GM23338 (cell line): ENCODE data around the gene ANKRD31. TPM values are rescaled to one million over a fixed set of nuclear protein-coding genes. Genes with fewer than 3 reads are reported as not detected.

ENCODE experiments used
- ATAC-seq: fragments of 200-7000 bp; cut with Tn5 transposase; 3 replicates; pipeline ENCODE4 v1.9.1; 2020
- DNase-seq: peaks from one replicate; pipeline ENCODE4 v3.0.0-alpha.2; 2015; ENCODE audit warnings: low spot score
- H2AFZ ChIP-seq: fragments of 200-600 bp; sonication (generic); 2 replicates; pipeline ENCODE4 v1.8.0; 2016; ENCODE audit warnings: antibody characterized with exemption, mild to moderate bottlenecking, moderate library complexity
- H3F3A ChIP-seq: fragments of 200-600 bp; sonication (generic); replicated peaks from 2 replicates; pipeline ENCODE4 v1.8.0; 2017; ENCODE audit warnings: antibody characterized with exemption, mixed run types, low read depth
- H3K27ac ChIP-seq: fragments of 200-600 bp; sonication (generic); 2 replicates; pipeline ENCODE4 v1.6.1; 2016; ENCODE audit warnings: low read depth
- H3K27me3 ChIP-seq: fragments of 200-600 bp; sonication (generic); 2 replicates; pipeline ENCODE4 v1.8.0; 2016; ENCODE audit warnings: mild to moderate bottlenecking, mixed run types, moderate library complexity; ENCODE audit not compliant: insufficient read depth
- H3K36me3 ChIP-seq: fragments of 200-600 bp; sonication (generic); 2 replicates; pipeline ENCODE4 v1.8.0; 2016; ENCODE audit warnings: mild to moderate bottlenecking; ENCODE audit not compliant: insufficient read depth
- H3K4me1 ChIP-seq: fragments of 200-600 bp; sonication (generic); 2 replicates; pipeline ENCODE4 v1.8.0; 2016; ENCODE audit warnings: mild to moderate bottlenecking, moderate library complexity; ENCODE audit not compliant: insufficient read depth
- H3K4me2 ChIP-seq: fragments of 200-600 bp; sonication (generic); 2 replicates; pipeline ENCODE4 v1.7.1; 2017; ENCODE audit warnings: mixed run types
- H3K4me3 ChIP-seq: fragments of 200-600 bp; sonication (generic); 2 replicates; pipeline ENCODE4 v1.6.1; 2016; ENCODE audit warnings: mixed run types
- H3K79me2 ChIP-seq: fragments of 200-600 bp; sonication (generic); replicated peaks from 2 replicates; pipeline ENCODE4 v1.8.0; 2017; ENCODE audit warnings: mild to moderate bottlenecking; ENCODE audit not compliant: insufficient read depth
- H3K9me2 ChIP-seq: fragments of 200-600 bp; sonication (generic); 2 replicates; pipeline ENCODE4 v1.8.0; 2017; ENCODE audit not compliant: insufficient read depth
- H4K20me1 ChIP-seq: fragments of 200-600 bp; sonication (generic); replicated peaks from 2 replicates; pipeline ENCODE4 v1.8.0; 2017; ENCODE audit warnings: mild to moderate bottlenecking; ENCODE audit not compliant: insufficient read depth
- H3K27ac Mint-ChIP-seq: 2 replicates; pipeline ENCODE4 v1.8.0; 2020; ENCODE audit warnings: inconsistent platforms, mild to moderate bottlenecking, moderate library complexity, mixed read lengths
- H3K27me3 Mint-ChIP-seq: 3 replicates; pipeline ENCODE4 v1.8.0; 2022; ENCODE audit warnings: low read depth, mild to moderate bottlenecking, moderate library complexity, mixed read lengths, inconsistent platforms; ENCODE audit not compliant: insufficient read depth, poor library complexity
- H3K36me3 Mint-ChIP-seq: 3 replicates; pipeline ENCODE4 v1.8.0; 2021; ENCODE audit warnings: low read depth, mild to moderate bottlenecking, inconsistent platforms, moderate library complexity, mixed read lengths
- H3K4me1 Mint-ChIP-seq: 3 replicates; pipeline ENCODE4 v1.8.0; 2020; ENCODE audit warnings: mild to moderate bottlenecking, inconsistent platforms, mixed read lengths
- H3K4me3 Mint-ChIP-seq: 3 replicates; pipeline ENCODE4 v1.8.0; 2021; ENCODE audit warnings: moderate library complexity, mild to moderate bottlenecking, inconsistent platforms, mixed read lengths
- H3K9me3 Mint-ChIP-seq: 3 replicates; pipeline ENCODE4 v1.8.0; 2020; ENCODE audit warnings: moderate library complexity, mild to moderate bottlenecking, inconsistent platforms, mixed read lengths
- CREB1 ChIP-seq: fragments of 250-450 bp; sonication (Bioruptor Pico); IDR thresholded peaks from 2 replicates; pipeline ENCODE4 v1.5.0; 2020; ENCODE audit warnings: low read depth, mild to moderate bottlenecking, moderate library complexity
- EZH2 ChIP-seq: fragments of 200-600 bp; sonication (generic); IDR thresholded peaks from one replicate; pipeline ENCODE4 v1.8.0; 2017; ENCODE audit warnings: antibody characterized with exemption, mild to moderate bottlenecking, low read depth; ENCODE audit not compliant: unreplicated experiment
- EZH2phosphoT487 ChIP-seq: fragments of 200-600 bp; sonication (generic); IDR thresholded peaks from one replicate; pipeline ENCODE4 v1.8.1; 2018; ENCODE audit warnings: antibody characterized with exemption; ENCODE audit not compliant: unreplicated experiment
- JUNB ChIP-seq: IDR thresholded peaks from one replicate; pipeline ENCODE4 v1.6.1; 2016; ENCODE audit warnings: antibody characterized with exemption; ENCODE audit not compliant: unreplicated experiment
- NANOG ChIP-seq: IDR thresholded peaks from 2 replicates; pipeline ENCODE4 v1.6.1; 2016; ENCODE audit warnings: antibody characterized with exemption, borderline replicate concordance
- POLR2AphosphoS5 ChIP-seq: IDR thresholded peaks from 2 replicates; pipeline ENCODE4 v1.6.1; 2016; ENCODE audit warnings: antibody characterized with exemption, low read depth
- STAT1 ChIP-seq: IDR thresholded peaks from one replicate; pipeline ENCODE4 v1.6.1; 2016; ENCODE audit warnings: antibody characterized with exemption; ENCODE audit not compliant: unreplicated experiment
- ZNF114 ChIP-seq: fragments of 250-450 bp; sonication (Bioruptor Pico); IDR thresholded peaks from 2 replicates; pipeline ENCODE4 v1.5.0; 2020; ENCODE audit warnings: mild to moderate bottlenecking, moderate library complexity
- ZNF331 ChIP-seq: fragments of 250-450 bp; sonication (Bioruptor Pico); IDR thresholded peaks from 2 replicates; pipeline ENCODE4 v1.5.0; 2020; ENCODE audit warnings: low read depth, mild to moderate bottlenecking, moderate library complexity
- polyA plus RNA-seq: library from polyadenylated mRNA; unstranded; fragments of >200 nt; fragmentation: Nextera tagmentation; extraction: Ambion mirVana; gene quantifications from 2 replicates; pipeline ENCODE4 v1.2.1, GENCODE V29; 2016
- total RNA-seq: library from RNA; depleted of rRNA; stranded (reverse); fragments of >200 nt; shearing (Covaris generic); gene quantifications from 2 replicates; pipeline ENCODE4 v1.2.3, GENCODE V29; 2014
- TF ChIP-seq, protein P1 (sequence below): IDR thresholded peaks from 2 replicates; pipeline ENCODE4 v1.6.1; 2016; ENCODE audit warnings: antibody characterized with exemption
- TF ChIP-seq, protein P2 (sequence below), 2 experiments: fragments of 200-600 bp in 1 of 2; sonication (generic) in 1 of 2; conservative IDR thresholded peaks; 2 replicates each; pipeline versions ENCODE4 v1.5.1 to v1.6.1; 2016 to 2017; ENCODE audit warnings: antibody characterized with exemption in 2 of 2, low read depth in 2 of 2, mild to moderate bottlenecking in 2 of 2, moderate library complexity in 1 of 2
- TF ChIP-seq, protein P3 (sequence below): IDR thresholded peaks from one replicate; pipeline ENCODE4 v1.6.1; 2018; ENCODE audit warnings: antibody characterized with exemption; ENCODE audit not compliant: unreplicated experiment
- TF ChIP-seq, protein P4 (sequence below): fragments of 250-450 bp; sonication (Bioruptor Pico); IDR thresholded peaks from 2 replicates; pipeline ENCODE4 v1.5.0; 2020; ENCODE audit warnings: mild to moderate bottlenecking, moderate library complexity

Gene ANKRD31
- total and polyA plus RNA-seq, 2 experiments from 2014 or later = 0.18 to 0.59 TPM

DNA sequence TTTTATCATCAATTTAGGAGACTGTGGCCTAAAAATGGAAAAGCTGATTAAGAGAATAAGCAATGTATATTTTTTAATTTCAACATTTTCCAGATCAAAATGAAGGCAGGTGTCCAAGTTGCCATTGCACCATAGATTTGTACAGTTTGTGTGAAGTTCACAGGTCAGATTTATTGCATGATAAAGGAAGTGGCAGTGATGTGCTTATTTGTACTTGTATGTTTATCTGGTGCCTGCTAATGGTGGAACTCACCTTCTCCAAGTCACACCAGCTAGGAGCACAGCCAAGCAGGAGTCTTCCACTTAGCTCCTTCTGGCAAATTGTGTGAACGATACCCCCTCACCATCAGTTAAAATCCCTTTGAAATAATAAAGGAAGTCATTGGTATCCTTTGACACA, 37.8 kb upstream of the ANKRD31 start:
- no peaks in the 10 kb centered on the region for H4K20me1 ChIP-seq
- Mint-ChIP-seq H3K27me3 (peaks cover 12% of the 10 kb centered on the region), H3K4me3 (no peak overlapping the region), H3K27ac (no peak overlapping the region), H3K36me3 (peaks cover 34% of the 10 kb centered on the region; the same call in 2 of the 3 replicates), H3K9me3 (peaks cover 26% of the 10 kb centered on the region), H3K4me1 (peaks cover 26% of the 10 kb centered on the region)
- no peaks in the 10 kb centered on the region for H3F3A ChIP-seq
- ATAC-seq (no peak), DNase-seq (no peak)
- H3K4me2 ChIP-seq = no peak overlapping the region
- TF ChIP-seq NANOG (no peak), JUNB (no peak), CREB1 (CRISPR knock-in tag) (no peak), POLR2AphosphoS5 (no peak), ZNF331 (CRISPR knock-in tag) (no peak), EZH2phosphoT487 (no peak), EZH2 (no peak), STAT1 (no peak), ZNF114 (no peak)
- TF ChIP-seq, protein P1, sequence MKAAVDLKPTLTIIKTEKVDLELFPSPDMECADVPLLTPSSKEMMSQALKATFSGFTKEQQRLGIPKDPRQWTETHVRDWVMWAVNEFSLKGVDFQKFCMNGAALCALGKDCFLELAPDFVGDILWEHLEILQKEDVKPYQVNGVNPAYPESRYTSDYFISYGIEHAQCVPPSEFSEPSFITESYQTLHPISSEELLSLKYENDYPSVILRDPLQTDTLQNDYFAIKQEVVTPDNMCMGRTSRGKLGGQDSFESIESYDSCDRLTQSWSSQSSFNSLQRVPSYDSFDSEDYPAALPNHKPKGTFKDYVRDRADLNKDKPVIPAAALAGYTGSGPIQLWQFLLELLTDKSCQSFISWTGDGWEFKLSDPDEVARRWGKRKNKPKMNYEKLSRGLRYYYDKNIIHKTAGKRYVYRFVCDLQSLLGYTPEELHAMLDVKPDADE = no peak
- TF ChIP-seq, protein P2, sequence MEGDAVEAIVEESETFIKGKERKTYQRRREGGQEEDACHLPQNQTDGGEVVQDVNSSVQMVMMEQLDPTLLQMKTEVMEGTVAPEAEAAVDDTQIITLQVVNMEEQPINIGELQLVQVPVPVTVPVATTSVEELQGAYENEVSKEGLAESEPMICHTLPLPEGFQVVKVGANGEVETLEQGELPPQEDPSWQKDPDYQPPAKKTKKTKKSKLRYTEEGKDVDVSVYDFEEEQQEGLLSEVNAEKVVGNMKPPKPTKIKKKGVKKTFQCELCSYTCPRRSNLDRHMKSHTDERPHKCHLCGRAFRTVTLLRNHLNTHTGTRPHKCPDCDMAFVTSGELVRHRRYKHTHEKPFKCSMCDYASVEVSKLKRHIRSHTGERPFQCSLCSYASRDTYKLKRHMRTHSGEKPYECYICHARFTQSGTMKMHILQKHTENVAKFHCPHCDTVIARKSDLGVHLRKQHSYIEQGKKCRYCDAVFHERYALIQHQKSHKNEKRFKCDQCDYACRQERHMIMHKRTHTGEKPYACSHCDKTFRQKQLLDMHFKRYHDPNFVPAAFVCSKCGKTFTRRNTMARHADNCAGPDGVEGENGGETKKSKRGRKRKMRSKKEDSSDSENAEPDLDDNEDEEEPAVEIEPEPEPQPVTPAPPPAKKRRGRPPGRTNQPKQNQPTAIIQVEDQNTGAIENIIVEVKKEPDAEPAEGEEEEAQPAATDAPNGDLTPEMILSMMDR (conservative IDR thresholded peaks at IDR 0.05; ENCODE audit: low read depth in 2 of 2) = no peak
- TF ChIP-seq, protein P3, sequence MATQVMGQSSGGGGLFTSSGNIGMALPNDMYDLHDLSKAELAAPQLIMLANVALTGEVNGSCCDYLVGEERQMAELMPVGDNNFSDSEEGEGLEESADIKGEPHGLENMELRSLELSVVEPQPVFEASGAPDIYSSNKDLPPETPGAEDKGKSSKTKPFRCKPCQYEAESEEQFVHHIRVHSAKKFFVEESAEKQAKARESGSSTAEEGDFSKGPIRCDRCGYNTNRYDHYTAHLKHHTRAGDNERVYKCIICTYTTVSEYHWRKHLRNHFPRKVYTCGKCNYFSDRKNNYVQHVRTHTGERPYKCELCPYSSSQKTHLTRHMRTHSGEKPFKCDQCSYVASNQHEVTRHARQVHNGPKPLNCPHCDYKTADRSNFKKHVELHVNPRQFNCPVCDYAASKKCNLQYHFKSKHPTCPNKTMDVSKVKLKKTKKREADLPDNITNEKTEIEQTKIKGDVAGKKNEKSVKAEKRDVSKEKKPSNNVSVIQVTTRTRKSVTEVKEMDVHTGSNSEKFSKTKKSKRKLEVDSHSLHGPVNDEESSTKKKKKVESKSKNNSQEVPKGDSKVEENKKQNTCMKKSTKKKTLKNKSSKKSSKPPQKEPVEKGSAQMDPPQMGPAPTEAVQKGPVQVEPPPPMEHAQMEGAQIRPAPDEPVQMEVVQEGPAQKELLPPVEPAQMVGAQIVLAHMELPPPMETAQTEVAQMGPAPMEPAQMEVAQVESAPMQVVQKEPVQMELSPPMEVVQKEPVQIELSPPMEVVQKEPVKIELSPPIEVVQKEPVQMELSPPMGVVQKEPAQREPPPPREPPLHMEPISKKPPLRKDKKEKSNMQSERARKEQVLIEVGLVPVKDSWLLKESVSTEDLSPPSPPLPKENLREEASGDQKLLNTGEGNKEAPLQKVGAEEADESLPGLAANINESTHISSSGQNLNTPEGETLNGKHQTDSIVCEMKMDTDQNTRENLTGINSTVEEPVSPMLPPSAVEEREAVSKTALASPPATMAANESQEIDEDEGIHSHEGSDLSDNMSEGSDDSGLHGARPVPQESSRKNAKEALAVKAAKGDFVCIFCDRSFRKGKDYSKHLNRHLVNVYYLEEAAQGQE = no peak
- TF ChIP-seq, protein P4, sequence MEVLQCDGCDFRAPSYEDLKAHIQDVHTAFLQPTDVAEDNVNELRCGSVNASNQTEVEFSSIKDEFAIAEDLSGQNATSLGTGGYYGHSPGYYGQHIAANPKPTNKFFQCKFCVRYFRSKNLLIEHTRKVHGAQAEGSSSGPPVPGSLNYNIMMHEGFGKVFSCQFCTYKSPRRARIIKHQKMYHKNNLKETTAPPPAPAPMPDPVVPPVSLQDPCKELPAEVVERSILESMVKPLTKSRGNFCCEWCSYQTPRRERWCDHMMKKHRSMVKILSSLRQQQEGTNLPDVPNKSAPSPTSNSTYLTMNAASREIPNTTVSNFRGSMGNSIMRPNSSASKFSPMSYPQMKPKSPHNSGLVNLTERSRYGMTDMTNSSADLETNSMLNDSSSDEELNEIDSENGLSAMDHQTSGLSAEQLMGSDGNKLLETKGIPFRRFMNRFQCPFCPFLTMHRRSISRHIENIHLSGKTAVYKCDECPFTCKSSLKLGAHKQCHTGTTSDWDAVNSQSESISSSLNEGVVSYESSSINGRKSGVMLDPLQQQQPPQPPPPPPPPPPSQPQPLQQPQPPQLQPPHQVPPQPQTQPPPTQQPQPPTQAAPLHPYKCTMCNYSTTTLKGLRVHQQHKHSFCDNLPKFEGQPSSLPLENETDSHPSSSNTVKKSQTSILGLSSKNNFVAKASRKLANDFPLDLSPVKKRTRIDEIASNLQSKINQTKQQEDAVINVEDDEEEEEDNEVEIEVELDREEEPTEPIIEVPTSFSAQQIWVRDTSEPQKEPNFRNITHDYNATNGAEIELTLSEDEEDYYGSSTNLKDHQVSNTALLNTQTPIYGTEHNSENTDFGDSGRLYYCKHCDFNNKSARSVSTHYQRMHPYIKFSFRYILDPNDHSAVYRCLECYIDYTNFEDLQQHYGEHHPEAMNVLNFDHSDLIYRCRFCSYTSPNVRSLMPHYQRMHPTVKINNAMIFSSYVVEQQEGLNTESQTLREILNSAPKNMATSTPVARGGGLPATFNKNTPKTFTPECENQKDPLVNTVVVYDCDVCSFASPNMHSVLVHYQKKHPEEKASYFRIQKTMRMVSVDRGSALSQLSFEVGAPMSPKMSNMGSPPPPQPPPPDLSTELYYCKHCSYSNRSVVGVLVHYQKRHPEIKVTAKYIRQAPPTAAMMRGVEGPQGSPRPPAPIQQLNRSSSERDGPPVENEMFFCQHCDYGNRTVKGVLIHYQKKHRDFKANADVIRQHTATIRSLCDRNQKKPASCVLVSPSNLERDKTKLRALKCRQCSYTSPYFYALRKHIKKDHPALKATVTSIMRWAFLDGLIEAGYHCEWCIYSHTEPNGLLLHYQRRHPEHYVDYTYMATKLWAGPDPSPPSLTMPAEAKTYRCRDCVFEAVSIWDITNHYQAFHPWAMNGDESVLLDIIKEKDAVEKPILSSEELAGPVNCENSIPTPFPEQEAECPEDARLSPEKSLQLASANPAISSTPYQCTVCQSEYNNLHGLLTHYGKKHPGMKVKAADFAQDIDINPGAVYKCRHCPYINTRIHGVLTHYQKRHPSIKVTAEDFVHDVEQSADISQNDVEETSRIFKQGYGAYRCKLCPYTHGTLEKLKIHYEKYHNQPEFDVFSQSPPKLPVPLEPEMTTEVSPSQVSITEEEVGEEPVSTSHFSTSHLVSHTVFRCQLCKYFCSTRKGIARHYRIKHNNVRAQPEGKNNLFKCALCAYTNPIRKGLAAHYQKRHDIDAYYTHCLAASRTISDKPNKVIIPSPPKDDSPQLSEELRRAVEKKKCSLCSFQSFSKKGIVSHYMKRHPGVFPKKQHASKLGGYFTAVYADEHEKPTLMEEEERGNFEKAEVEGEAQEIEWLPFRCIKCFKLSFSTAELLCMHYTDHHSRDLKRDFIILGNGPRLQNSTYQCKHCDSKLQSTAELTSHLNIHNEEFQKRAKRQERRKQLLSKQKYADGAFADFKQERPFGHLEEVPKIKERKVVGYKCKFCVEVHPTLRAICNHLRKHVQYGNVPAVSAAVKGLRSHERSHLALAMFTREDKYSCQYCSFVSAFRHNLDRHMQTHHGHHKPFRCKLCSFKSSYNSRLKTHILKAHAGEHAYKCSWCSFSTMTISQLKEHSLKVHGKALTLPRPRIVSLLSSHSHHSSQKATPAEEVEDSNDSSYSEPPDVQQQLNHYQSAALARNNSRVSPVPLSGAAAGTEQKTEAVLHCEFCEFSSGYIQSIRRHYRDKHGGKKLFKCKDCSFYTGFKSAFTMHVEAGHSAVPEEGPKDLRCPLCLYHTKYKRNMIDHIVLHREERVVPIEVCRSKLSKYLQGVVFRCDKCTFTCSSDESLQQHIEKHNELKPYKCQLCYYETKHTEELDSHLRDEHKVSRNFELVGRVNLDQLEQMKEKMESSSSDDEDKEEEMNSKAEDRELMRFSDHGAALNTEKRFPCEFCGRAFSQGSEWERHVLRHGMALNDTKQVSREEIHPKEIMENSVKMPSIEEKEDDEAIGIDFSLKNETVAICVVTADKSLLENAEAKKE (CRISPR knock-in tag) = no peak
- 0 out of 2 replicates have a peak overlapping the region, but pooled peaks have one; percentile 19 for H2AFZ ChIP-seq
- no peaks in the 10 kb centered on the region for H3K79me2 ChIP-seq
- H3K4me1 ChIP-seq = peaks cover 30% of the 10 kb centered on the region
- H3K4me3 ChIP-seq = no peak overlapping the region
- no peaks in the 10 kb centered on the region for H3K36me3 ChIP-seq
- H3K27me3 ChIP-seq = no peaks in the 10 kb centered on the region
- H3K9me2 ChIP-seq = no peaks in the 10 kb centered on the region
- H3K27ac ChIP-seq = no peak overlapping the region
